K562 (cell line): Measurements from ENCODE around the gene RSPH1. TPM values are rescaled to one million over a fixed set of nuclear protein-coding genes. Genes with fewer than 3 reads are reported as not detected.

Experiments used
- ATAC-seq: fragments of 200-7000 bp; cut with Tn5 transposase; 3 replicates; pipeline ENCODE4 v1.9.1; 2020; ENCODE audit warnings: moderate library complexity
- BruUV-seq: library from RNA; stranded (reverse); fragments of 400-500 nt; replicated peaks from 2 replicates; lab custom pipeline; 2021; lab: Mats Ljungman, UMichigan
- CTCF ChIA-PET: fragments of 300-600 bp; formaldehyde crosslinking; extraction: SDS; loops from one replicate; lab custom pipeline; 2021; ENCODE audit warnings: low intra/inter-chr PET ratio; lab: Yijun Ruan, JAX
- POLR2A ChIA-PET: fragments of 300-600, 350-650 bp; sonication (Branson Sonifier 250); formaldehyde crosslinking; extraction: SDS; loops from one replicate; lab custom pipeline; 2021; ENCODE audit warnings: antibody characterized with exemption, inconsistent platforms; lab: Yijun Ruan, JAX
- DNase-seq, 4 experiments: peaks; one replicate each; pipeline versions ENCODE4 v3.0.0 to v3.0.0-alpha.2; 2011 to 2018; ENCODE audit warnings: low spot score in 3 of 4, mixed read lengths in 3 of 4; ENCODE audit errors: extremely low read depth in 1 of 4
- FAIRE-seq: peaks from 2 replicates; lab custom pipeline; 2011; peaks lifted over from hg19 to GRCh38; lab: Jason Lieb, UNC
- H2AFZ ChIP-seq: 2 replicates; pipeline ENCODE4 v1.6.0; 2011; ENCODE audit warnings: low read depth, low read length, control low read depth, inconsistent platforms
- H3K27ac ChIP-seq: fragments of 200-600 bp; 3 replicates; pipeline ENCODE4 v1.8.0; 2011; ENCODE audit warnings: low read depth, mild to moderate bottlenecking, control low read depth, inconsistent platforms, low read length, moderate library complexity, mixed read lengths; ENCODE audit errors: extremely low read depth
- H3K27me3 ChIP-seq, 2 experiments: fragments of 300-600 bp in 1 of 2; 2 replicates in 1 of 2; 3 replicates in 1 of 2; pipeline versions ENCODE4 v1.6.0 to v1.8.0; 2011; ENCODE audit warnings: inconsistent platforms in 2 of 2, low read length in 2 of 2, mild to moderate bottlenecking in 1 of 2, mixed read lengths in 1 of 2, moderate library complexity in 1 of 2; ENCODE audit not compliant: control insufficient read depth in 2 of 2, insufficient read depth in 2 of 2
- H3K36me3 ChIP-seq: fragments of 300-600 bp; 3 replicates; pipeline ENCODE4 v1.8.0; 2011; ENCODE audit warnings: mild to moderate bottlenecking, low read length, inconsistent platforms; ENCODE audit not compliant: control insufficient read depth, insufficient read depth
- H3K4me1 ChIP-seq, 2 experiments: fragments of 200-600 bp in 1 of 2; replicated peaks in 1 of 2; 2 replicates in 1 of 2; 3 replicates in 1 of 2; pipeline versions ENCODE4 v1.5.1 to v1.8.0; 2011; ENCODE audit warnings: inconsistent platforms in 2 of 2, low read length in 2 of 2, mild to moderate bottlenecking in 1 of 2, mixed read lengths in 1 of 2, moderate library complexity in 1 of 2; ENCODE audit not compliant: control insufficient read depth in 2 of 2, insufficient read depth in 2 of 2
- H3K4me2 ChIP-seq: 2 replicates; pipeline ENCODE4 v1.6.1; 2011; ENCODE audit warnings: low read length, control low read depth, inconsistent platforms, mixed read lengths; ENCODE audit not compliant: insufficient read depth
- H3K4me3 ChIP-seq: fragments of 200-600 bp; sonication (generic), shearing (Covaris generic); 2 replicates; pipeline ENCODE4 v1.5.1; 2016; ENCODE audit warnings: control low read depth, inconsistent platforms
- H3K79me2 ChIP-seq: fragments of 200-600 bp; 3 replicates; pipeline ENCODE4 v1.8.0; 2011; ENCODE audit warnings: low read length, inconsistent platforms; ENCODE audit not compliant: control insufficient read depth, insufficient read depth
- H3K9ac ChIP-seq, 2 experiments: 2 replicates each; pipeline versions ENCODE4 v1.6.0 to v1.6.1; 2011; ENCODE audit warnings: low read depth in 2 of 2, low read length in 2 of 2, control low read depth in 1 of 2, inconsistent platforms in 1 of 2, mild to moderate bottlenecking in 1 of 2, mixed read lengths in 1 of 2; ENCODE audit not compliant: insufficient read depth in 1 of 2
- H3K9me1 ChIP-seq: one replicate; pipeline ENCODE4 v1.6.0; 2011; ENCODE audit warnings: inconsistent platforms, mild to moderate bottlenecking, low read length, moderate library complexity; ENCODE audit not compliant: control insufficient read depth, insufficient read depth
- H3K9me3 ChIP-seq: replicated peaks from 2 replicates; pipeline ENCODE4 v1.5.1; 2011; ENCODE audit warnings: low read depth, low read length, inconsistent platforms; ENCODE audit not compliant: control insufficient read depth, insufficient read depth
- H4K20me1 ChIP-seq: replicated peaks from 2 replicates; pipeline ENCODE4 v1.6.1; 2011; ENCODE audit warnings: low read length, inconsistent platforms, mixed read lengths; ENCODE audit not compliant: control insufficient read depth, insufficient read depth
- FOS ChIP-seq: IDR thresholded peaks from 3 replicates; pipeline ENCODE4 v1.6.1; 2011; ENCODE audit not compliant: insufficient read length; ENCODE audit errors: extremely low read depth
- GABPA ChIP-seq: fragments of 200-800 bp; sonication (Bioruptor generic); conservative IDR thresholded peaks from 2 replicates; pipeline ENCODE4 v1.6.1; 2016; ENCODE audit warnings: low read depth, missing genetic modification characterization, missing compliant biosample characterization
- MCM3 ChIP-seq: fragments of 450-650 bp; IDR thresholded peaks from 2 replicates; pipeline ENCODE4 v1.6.1; 2016
- MIER1 ChIP-seq: fragments of 450-650 bp; IDR thresholded peaks from 2 replicates; pipeline ENCODE4 v1.6.1; 2016; ENCODE audit warnings: antibody characterized with exemption, mild to moderate bottlenecking, low read depth
- RFX1 ChIP-seq: fragments of 450-650 bp; IDR thresholded peaks from 2 replicates; pipeline ENCODE4 v1.6.1; 2016; ENCODE audit warnings: mild to moderate bottlenecking, moderate library complexity
- RREB1 ChIP-seq: fragments of 250-450 bp; sonication (Bioruptor Pico); IDR thresholded peaks from 2 replicates; pipeline ENCODE4 v1.4.0; 2020
- SMAD2 ChIP-seq: fragments of 150-350 bp; IDR thresholded peaks from 2 replicates; pipeline ENCODE4 v1.6.1; 2014; ENCODE audit warnings: low read depth, mild to moderate bottlenecking, low read length
- TCF3 ChIP-seq: sonication (generic); formaldehyde crosslinking; IDR thresholded peaks from 2 replicates; pipeline ENCODE4 v1.4.0; 2020; ENCODE audit warnings: mild to moderate bottlenecking, missing genetic modification reagents
- ZNF12 ChIP-seq: sonication (generic); formaldehyde crosslinking; IDR thresholded peaks from 2 replicates; pipeline ENCODE4 v1.4.0; 2020; ENCODE audit warnings: mild to moderate bottlenecking, missing genetic modification reagents
- ZNF239 ChIP-seq: fragments of 250-450 bp; sonication (Bioruptor Pico); IDR thresholded peaks from 2 replicates; pipeline ENCODE4 v1.4.0; 2020; ENCODE audit warnings: mild to moderate bottlenecking
- ZNF785 ChIP-seq: fragments of 250-450 bp; sonication (Bioruptor Pico); IDR thresholded peaks from 2 replicates; pipeline ENCODE4 v1.4.0; 2020; ENCODE audit warnings: mild to moderate bottlenecking
- ZSCAN29 ChIP-seq: fragments of 450-650 bp; IDR thresholded peaks from 2 replicates; pipeline ENCODE4 v1.6.1; 2017
- WGBS: fragments of 100-300 bp; shearing (Covaris generic); methylation state at CpG from one replicate; pipeline ENCODE4 v1.1.6; 2016; ENCODE audit warnings: low coverage, mixed read lengths; ENCODE audit not compliant: insufficient coverage; ENCODE audit errors: missing lambda C conversion rate; 5-methylcytosine and 5-hydroxymethylcytosine counted together
- in situ Hi-C: fragments of 300-500 bp; cut with MboI; formaldehyde crosslinking; loops from 4 replicates; pipeline ENCODE4 v1.15.0; 2018; ENCODE audit warnings: inconsistent platforms, mixed read lengths
- intact Hi-C: fragments of 100-400 bp; cut with micrococcal nuclease; formaldehyde crosslinking; loops from 2 replicates; pipeline ENCODE4 v1.14.2; 2022
- polyA plus RNA-seq, 8 experiments: library from polyadenylated mRNA; depleted of rRNA in 4 of 8; stranded (reverse) in 5 of 8; unstranded in 3 of 8; fragments of >200 nt; fragmentation: Nextera tagmentation in 2 of 8; fragmentation: Illumina TruSeq in 1 of 8; extraction: Ambion mirVana in 2 of 8; extraction: Trizol in 1 of 8; gene quantifications; 2 replicates each; pipeline versions ENCODE4 v1.2.1 to v1.2.3, GENCODE V29; 2011 to 2014; ENCODE audit warnings: inconsistent platforms in 1 of 8, missing spikeins in 1 of 8
- total RNA-seq, 7 experiments: library from RNA; depleted of rRNA in 6 of 7; stranded (reverse); fragments of >200 nt in 6 of 7; fragmentation: Illumina TruSeq in 2 of 7; extraction: Trizol in 2 of 7; gene quantifications; 2 replicates each; pipeline versions ENCODE4 v1.2.1 to v1.2.3, GENCODE V29; 2011 to 2021; ENCODE audit warnings: low replicate concordance in 1 of 7

RSPH1 gene
- total and polyA plus RNA-seq, 9 of the 15 experiments (the other 6 are each of a cell fraction or from before 2014, with no cell fraction given) = 0.17 TPM; not detected in 8

- no peak for FAIRE-seq
- no peak for DNase-seq
- CTCF ChIA-PET = no interaction called here
- no peak overlapping the region for H3K4me2 ChIP-seq
- no peak for ATAC-seq
- TF ChIP-seq MIER1 (no peak), MCM3 (no peak), FOS (no peak)
- in situ Hi-C loops (no loop called here), intact Hi-C loops (no loop called here)
- no peak overlapping the region for H3K9ac ChIP-seq
- 1% methylated on average over 3 of the region's 3 CpGs for WGBS
- no peaks in the 10 kb centered on the region for H3K36me3 ChIP-seq
- no peaks in the 10 kb centered on the region for H3K4me1 ChIP-seq
- H2AFZ ChIP-seq = no peak overlapping the region
- no TSS peak for BruUV-seq
- no peaks in the 10 kb centered on the region for H3K9me1 ChIP-seq
- no peaks in the 10 kb centered on the region for H4K20me1 ChIP-seq
- H3K79me2 ChIP-seq = no peaks in the 10 kb centered on the region
- POLR2A ChIA-PET = no interaction called here
- no peaks in the 10 kb centered on the region for H3K9me3 ChIP-seq
- H3K4me3 ChIP-seq = no peak overlapping the region
- H3K27ac ChIP-seq = no peak overlapping the region
- peaks cover 9 to 10% of the 10 kb centered on the region in 2 experiments; a peak in 3 of 5 replicates for H3K27me3 ChIP-seq
These were observed 9.2 kb upstream of the RSPH1 start for GRCh38 chr21:42505090-42505726.

- H3K79me2 ChIP-seq = no peaks in the 10 kb centered on the region
- ChIA-PET POLR2A (interaction anchor here (1.6 kb wide), 1 partner anchor 13 kb away, joined by 3 read pairs; no protein-coding TSS in a partner anchor), CTCF (no interaction called here)
- no peak overlapping the region for H3K9ac ChIP-seq
- H3K4me2 ChIP-seq = no peak overlapping the region
- no peaks in the 10 kb centered on the region; a peak in 1 of 5 replicates for H3K4me1 ChIP-seq
- ATAC-seq (no peak), FAIRE-seq (peak; percentile 42), DNase-seq (peak in 1 of 4 experiments; percentile 55)
- in situ Hi-C loops = no loop called here
- no peaks in the 10 kb centered on the region for H3K9me1 ChIP-seq
- no TSS peak for BruUV-seq
- 17% methylated on average over 4 of the region's 4 CpGs for WGBS
- H4K20me1 ChIP-seq = no peaks in the 10 kb centered on the region
- intact Hi-C loops = no loop called here
- peaks cover 4 to 7% of the 10 kb centered on the region in 2 experiments; a peak in 3 of 5 replicates for H3K27me3 ChIP-seq
- H3K9me3 ChIP-seq = no peaks in the 10 kb centered on the region
- H2AFZ ChIP-seq = peak overlapping the region; percentile 5; the same call in 1 of the 2 replicates
- H3K36me3 ChIP-seq = no peaks in the 10 kb centered on the region
- H3K4me3 ChIP-seq = no peak overlapping the region
- H3K27ac ChIP-seq = no peak overlapping the region
- TF ChIP-seq SMAD2 (no peak), TCF3 (peak; percentile 36; the same call in 1 of the 2 replicates), ZNF239 (no peak), ZNF12 (CRISPR knock-in tag) (no peak), GABPA (peak; percentile 74), ZSCAN29 (no peak), RREB1 (CRISPR knock-in tag) (peak; percentile 21; the same call in 1 of the 2 replicates), ZNF785 (no peak), RFX1 (0 out of 2 replicates have a peak, but pooled peaks have one; percentile 6)
These were observed 7.7 kb upstream of the RSPH1 start for GRCh38 chr21:42503711-42504110.
